Type B pancreatic cell (in vitro differentiated cells): ENCODE measurements around the gene SLC2A9. TPM values are rescaled to one million over a fixed set of nuclear protein-coding genes. Genes with fewer than 3 reads are reported as not detected.
A peak's percentile ranks its signal among the peaks of the same experiment; 100 is the strongest.

Experiments
- DNase-seq: peaks from one replicate; pipeline ENCODE4 v3.0.0; 2021; ENCODE audit warnings: mixed read lengths; ENCODE audit not compliant: unreplicated experiment; ENCODE audit errors: extremely low spot score
- H3K27ac Mint-ChIP-seq: 2 replicates; pipeline ENCODE4 v1.8.0; 2021; ENCODE audit warnings: mild to moderate bottlenecking, mixed read lengths
- H3K27me3 Mint-ChIP-seq: 2 replicates; pipeline ENCODE4 v1.8.0; 2021; ENCODE audit warnings: mixed read lengths
- H3K36me3 Mint-ChIP-seq: 2 replicates; pipeline ENCODE4 v1.8.0; 2021; ENCODE audit warnings: mixed read lengths
- H3K4me1 Mint-ChIP-seq: one replicate; pipeline ENCODE4 v1.8.0; 2021; ENCODE audit warnings: mixed read lengths; ENCODE audit not compliant: unreplicated experiment
- H3K4me3 Mint-ChIP-seq: 2 replicates; pipeline ENCODE4 v1.8.0; 2021; ENCODE audit warnings: mild to moderate bottlenecking, mixed read lengths
- H3K9me3 Mint-ChIP-seq: 2 replicates; pipeline ENCODE4 v1.8.0; 2021; ENCODE audit warnings: mixed read lengths
- CTCF ChIP-seq: fragments of 200-600 bp; sonication (generic); conservative IDR thresholded peaks from 2 replicates; pipeline ENCODE4 v1.5.0; 2021; ENCODE audit warnings: antibody characterized with exemption, mild to moderate bottlenecking
- total RNA-seq: library from RNA; stranded (reverse); gene quantifications from 2 replicates; pipeline ENCODE4 v1.2.1, GENCODE V29; 2021; ENCODE audit warnings: low replicate concordance

SLC2A9 gene
- total RNA-seq, 1 donor from 2014 or later: 2.5 TPM

- TF ChIP-seq CTCF: no peak
- DNase-seq: no peak
- Mint-ChIP-seq H3K36me3 (no peaks in the 10 kb centered on the region), H3K9me3 (no peaks in the 10 kb centered on the region), H3K4me3 (no peak overlapping the region), H3K27ac (no peak overlapping the region), H3K4me1 (peaks cover 24% of the 10 kb centered on the region), H3K27me3 (peaks cover 20% of the 10 kb centered on the region)
Observed at GRCh38 chr4:9899306-9900055, 121.8 kb downstream of the SLC2A9 start.

GRCh38 chr4:9898596-9899305 is 122.5 kb downstream of the SLC2A9 start:
- no peak overlapping the region for H3K4me3 Mint-ChIP-seq
- peaks cover 24% of the 10 kb centered on the region for H3K4me1 Mint-ChIP-seq
- H3K9me3 Mint-ChIP-seq: no peaks in the 10 kb centered on the region
- no peaks in the 10 kb centered on the region for H3K36me3 Mint-ChIP-seq
- peaks cover 21% of the 10 kb centered on the region for H3K27me3 Mint-ChIP-seq
- DNase-seq: no peak
- no peak overlapping the region for H3K27ac Mint-ChIP-seq
- peak; percentile 61 for TF ChIP-seq CTCF

GRCh38 chr4:9895333-9895705 is 126.0 kb downstream of the SLC2A9 start:
- Mint-ChIP-seq H3K4me1 (peaks cover 6% of the 10 kb centered on the region), H3K4me3 (no peak overlapping the region), H3K27me3 (peaks cover 28% of the 10 kb centered on the region), H3K9me3 (no peaks in the 10 kb centered on the region), H3K36me3 (no peaks in the 10 kb centered on the region), H3K27ac (no peak overlapping the region)
- no peak for TF ChIP-seq CTCF
- DNase-seq: no peak

GRCh38 chr4:9894644-9895332 is 126.5 kb downstream of the SLC2A9 start:
- Mint-ChIP-seq H3K4me3 (no peak overlapping the region), H3K27me3 (peaks cover 30% of the 10 kb centered on the region), H3K36me3 (no peaks in the 10 kb centered on the region), H3K27ac (no peak overlapping the region), H3K4me1 (peaks cover 6% of the 10 kb centered on the region), H3K9me3 (no peaks in the 10 kb centered on the region)
- TF ChIP-seq CTCF: no peak
- DNase-seq: no peak

- no peak for TF ChIP-seq CTCF
- H3K36me3 Mint-ChIP-seq: no peaks in the 10 kb centered on the region
- H3K27ac Mint-ChIP-seq: no peak overlapping the region
- H3K4me3 Mint-ChIP-seq: no peak overlapping the region
- DNase-seq: no peak
- no peaks in the 10 kb centered on the region for H3K9me3 Mint-ChIP-seq
- H3K4me1 Mint-ChIP-seq: peaks cover under 1% of the 10 kb centered on the region
- peaks cover 29% of the 10 kb centered on the region for H3K27me3 Mint-ChIP-seq
Observed at GRCh38 chr4:9893329-9894108, 127.8 kb downstream of the SLC2A9 start.
